GM12892 (cell line): ENCODE measurements around the gene KANSL2.
A peak's percentile ranks its signal among the peaks of the same experiment; 100 is the strongest.

Experiments used
- POLR2A ChIP-seq: IDR thresholded peaks from 2 replicates; pipeline ENCODE4 v1.6.1; 2011; ENCODE audit warnings: low read depth, low read length, control low read depth
- POLR2AphosphoS5 ChIP-seq: IDR thresholded peaks from 2 replicates; pipeline ENCODE4 v1.6.1; 2011; ENCODE audit warnings: low read depth, low read length, control low read depth

GRCh38 chr12:48651681-48652080, 30.4 kb downstream of the KANSL2 start:
- TF ChIP-seq POLR2AphosphoS5 (peak; percentile 43), POLR2A (no peak)
